Vagina (tissue), 2 donors: ENCODE results near the gene ANGEL1. TPM values are rescaled to one million over a fixed set of nuclear protein-coding genes. Genes with fewer than 3 reads are reported as not detected.

Source experiments
- DNase-seq, 2 donors: peaks; one replicate each; pipeline ENCODE4 v3.0.0-alpha.2; 2017; ENCODE audit errors: extremely low spot score in 2 of 2
- H3K27ac ChIP-seq: fragments of 200-600 bp; sonication (generic); one replicate; pipeline ENCODE4 v1.5.1; 2019
- H3K27me3 ChIP-seq: fragments of 200-600 bp; sonication (generic); one replicate; pipeline ENCODE4 v1.5.1; 2019
- H3K36me3 ChIP-seq, 2 donors: fragments of 200-600 bp; sonication (generic); one replicate each; pipeline ENCODE4 v1.5.1; 2017 to 2019
- H3K4me1 ChIP-seq: fragments of 200-600 bp; sonication (generic); one replicate; pipeline ENCODE4 v1.5.1; 2019
- H3K4me3 ChIP-seq, 2 donors: fragments of 200-600 bp; sonication (generic); 1 replicate in 1 of 2; 2 replicates in 1 of 2; pipeline ENCODE4 v1.5.1; 2016 to 2019
- H3K9me3 ChIP-seq: fragments of 200-600 bp; sonication (generic); one replicate; pipeline ENCODE4 v1.5.1; 2019
- CTCF ChIP-seq, 3 experiments: fragments of 450-650 bp in 2 of 3; fragments of 200-600 bp in 1 of 3; sonication (generic) in 1 of 3; IDR thresholded peaks; one replicate each; pipeline ENCODE4 v1.5.1; 2017 to 2019; ENCODE audit warnings: antibody characterized with exemption in 3 of 3, mild to moderate bottlenecking in 2 of 3, moderate library complexity in 2 of 3
- POLR2A ChIP-seq, 2 donors: fragments of 450-650 bp; IDR thresholded peaks; one replicate each; pipeline ENCODE4 v1.6.1; 2017; ENCODE audit warnings: antibody characterized with exemption in 2 of 2, mild to moderate bottlenecking in 2 of 2, moderate library complexity in 2 of 2
- POLR2AphosphoS5 ChIP-seq, 2 donors: sonication (generic); formaldehyde crosslinking; IDR thresholded peaks; one replicate each; pipeline ENCODE4 v1.9.0; 2017; ENCODE audit warnings: antibody characterized with exemption in 2 of 2, mild to moderate bottlenecking in 2 of 2, low read depth in 1 of 2; ENCODE audit not compliant: insufficient read depth in 1 of 2
- intact Hi-C: fragments of 100-400 bp; cut with DNase I; formaldehyde crosslinking; loops from one replicate; pipeline ENCODE4 v1.15.1; 2023
- total RNA-seq: library from RNA; depleted of rRNA; stranded (reverse); fragments of >200 nt; gene quantifications from one replicate; pipeline ENCODE4 v1.2.3, GENCODE V29; 2016

Gene ANGEL1
- total RNA-seq, 1 donor from 2014 or later, result 13.0 TPM

DNA sequence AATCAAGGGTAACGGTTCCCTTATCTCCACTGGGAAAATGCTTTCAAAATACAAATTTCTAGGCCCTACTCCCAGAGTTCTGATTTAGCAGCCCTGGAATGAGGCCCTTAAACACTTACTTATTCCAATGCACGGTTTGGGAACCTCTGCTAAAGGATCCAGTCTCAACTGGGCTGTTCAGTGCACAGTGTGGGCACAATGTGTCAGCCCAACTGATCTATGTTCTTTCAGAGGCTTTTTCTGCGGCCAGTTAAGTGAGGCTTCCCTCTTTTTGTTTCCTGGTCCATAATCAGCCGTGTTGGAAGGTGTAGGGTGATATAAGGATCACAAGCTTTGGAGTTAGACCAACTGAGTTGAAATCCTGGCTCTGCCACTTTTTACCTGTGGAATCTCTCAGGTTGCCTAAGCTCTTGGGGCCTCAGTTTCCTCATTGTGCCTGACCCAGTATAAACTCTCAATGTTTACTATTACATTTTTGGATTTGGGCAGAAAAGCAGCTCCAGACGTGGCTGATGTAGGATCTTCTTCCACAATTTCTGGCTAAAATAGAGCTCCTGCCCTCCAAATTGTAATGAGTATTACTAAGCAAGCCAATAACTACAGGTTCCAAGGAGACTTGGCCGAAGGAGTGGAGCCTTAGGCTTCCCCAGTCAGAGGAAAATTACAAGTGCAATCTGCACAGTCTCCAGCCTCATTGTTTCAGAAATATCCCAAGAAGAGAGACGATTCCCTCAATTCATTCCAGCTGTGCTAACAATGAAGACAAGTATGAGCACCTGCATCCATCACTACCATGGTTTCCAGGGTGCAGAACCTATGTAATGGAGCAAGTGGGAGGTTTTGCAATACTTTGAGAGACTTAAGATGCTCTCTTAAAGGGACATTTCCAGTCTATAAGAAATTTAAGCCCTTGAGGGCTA lies 2.3 kb upstream of the ANGEL1 start:
- no peak for TF ChIP-seq POLR2AphosphoS5 (IDR thresholded peaks at IDR 0.05; ENCODE audit: insufficient read depth in 1 of 2, low read depth in 1 of 2)
- no peak for TF ChIP-seq POLR2A (IDR thresholded peaks at IDR 0.05)
- TF ChIP-seq CTCF (IDR thresholded peaks at IDR 0.05), result no peak
- Histone ChIP-seq H3K4me1 (peaks cover 8% of the 10 kb centered on the region), H3K27ac (no peak overlapping the region), H3K4me3 (no peak overlapping the region), H3K9me3 (no peaks in the 10 kb centered on the region), H3K27me3 (no peaks in the 10 kb centered on the region), H3K36me3 (no peaks in the 10 kb centered on the region)
- no peak for DNase-seq
- intact Hi-C loops, result no loop called here

DNA sequence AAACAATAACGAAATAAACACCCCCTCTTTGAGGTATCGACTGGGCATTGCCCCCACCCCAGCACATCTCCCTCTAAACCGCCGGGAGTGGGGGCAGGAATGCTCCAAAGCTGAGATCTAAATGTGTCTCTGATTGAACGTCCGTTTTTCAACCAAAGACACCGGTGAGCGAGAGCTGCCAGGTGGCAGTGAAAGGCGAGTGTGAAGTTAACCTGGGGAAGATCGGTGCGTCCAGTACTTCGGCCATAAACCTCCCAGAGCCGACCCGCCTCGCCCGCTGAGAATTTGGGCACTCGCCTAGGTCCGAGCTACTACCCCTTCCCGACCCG lies 625 bp downstream of the ANGEL1 start:
- Histone ChIP-seq H3K4me1 (peaks cover 8% of the 10 kb centered on the region), H3K27me3 (no peaks in the 10 kb centered on the region), H3K36me3 (no peaks in the 10 kb centered on the region), H3K9me3 (no peaks in the 10 kb centered on the region), H3K4me3 (peak overlapping the region; percentile 79 to 86), H3K27ac (peak overlapping the region; percentile 89)
- TF ChIP-seq POLR2A (IDR thresholded peaks at IDR 0.05) (no peak), CTCF (IDR thresholded peaks at IDR 0.05) (no peak), POLR2AphosphoS5 (IDR thresholded peaks at IDR 0.05; ENCODE audit: insufficient read depth in 1 of 2, low read depth in 1 of 2) (no peak)
- intact Hi-C loops, result no loop called here
- DNase-seq, result no peak

DNA sequence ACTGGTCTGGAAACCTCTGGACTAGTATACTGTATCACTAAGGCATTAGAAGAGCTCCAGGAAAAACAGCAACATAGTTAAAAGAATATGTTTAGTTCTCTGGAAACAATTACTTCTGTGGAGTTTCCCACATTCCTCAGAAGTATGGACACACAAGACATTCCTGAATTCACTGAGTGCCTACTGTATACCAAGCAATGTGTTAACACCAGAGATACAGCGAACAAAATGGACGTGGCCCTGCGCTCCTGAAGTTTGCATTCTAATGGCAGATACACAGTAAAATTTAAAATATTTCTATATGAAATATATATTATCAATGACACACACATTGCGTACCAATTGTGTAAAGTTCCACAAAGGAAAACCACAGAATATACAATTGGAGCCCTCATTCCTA lies 1.1 kb downstream of the ANGEL1 start:
- Histone ChIP-seq H3K36me3 (peaks cover 0 to 3% of the 10 kb centered on the region in 2 donors), H3K4me1 (peaks cover 8% of the 10 kb centered on the region), H3K27me3 (no peaks in the 10 kb centered on the region), H3K9me3 (no peaks in the 10 kb centered on the region), H3K27ac (peak overlapping the region; percentile 89), H3K4me3 (peak overlapping the region; percentile 79 to 86)
- no peak for DNase-seq
- intact Hi-C loops, result no loop called here
- no peak for TF ChIP-seq POLR2AphosphoS5 (IDR thresholded peaks at IDR 0.05; ENCODE audit: insufficient read depth in 1 of 2, low read depth in 1 of 2)
- no peak for TF ChIP-seq POLR2A (IDR thresholded peaks at IDR 0.05)
- TF ChIP-seq CTCF (IDR thresholded peaks at IDR 0.05), result no peak

DNA sequence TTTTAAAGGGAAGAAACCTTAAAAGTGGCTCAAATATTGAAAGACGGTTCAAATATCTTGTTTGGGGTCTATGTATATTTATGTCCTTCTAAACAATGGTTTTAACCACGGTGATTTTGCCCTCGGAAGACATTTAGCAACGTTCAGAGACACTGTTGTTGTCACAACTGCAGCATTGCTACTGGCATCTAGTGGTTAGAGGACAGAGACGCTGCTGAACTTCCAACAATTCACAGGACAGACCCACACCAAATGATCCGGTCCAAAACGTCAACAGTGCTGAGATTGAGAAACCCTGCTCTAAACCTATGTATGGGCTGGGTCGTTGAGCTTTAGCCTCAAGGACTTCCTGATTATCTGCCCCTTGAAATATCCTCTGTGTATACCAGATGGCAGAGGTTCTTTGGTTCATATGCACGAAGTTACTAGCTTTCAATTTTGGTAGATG lies 1.7 kb downstream of the ANGEL1 start:
- peaks cover 0 to 8% of the 10 kb centered on the region in 2 donors for H3K36me3 ChIP-seq
- peaks cover 8% of the 10 kb centered on the region for H3K4me1 ChIP-seq
- DNase-seq, result no peak
- peak overlapping the region in 1 of 2 donors; percentile 86 for H3K4me3 ChIP-seq
- H3K27me3 ChIP-seq, result no peaks in the 10 kb centered on the region
- intact Hi-C loops, result no loop called here
- H3K9me3 ChIP-seq, result no peaks in the 10 kb centered on the region
- no peak for TF ChIP-seq CTCF (IDR thresholded peaks at IDR 0.05)
- no peak for TF ChIP-seq POLR2AphosphoS5 (IDR thresholded peaks at IDR 0.05; ENCODE audit: insufficient read depth in 1 of 2, low read depth in 1 of 2)
- TF ChIP-seq POLR2A (IDR thresholded peaks at IDR 0.05), result no peak
- H3K27ac ChIP-seq, result peak overlapping the region; percentile 37

GRCh38 chr14:76810525-76810924 lies 2.2 kb downstream of the ANGEL1 start:
- no peak overlapping the region for H3K4me3 ChIP-seq
- H3K27me3 ChIP-seq, result no peaks in the 10 kb centered on the region
- H3K9me3 ChIP-seq, result no peaks in the 10 kb centered on the region
- peaks cover 8% of the 10 kb centered on the region for H3K4me1 ChIP-seq
- H3K27ac ChIP-seq, result no peak overlapping the region
- peaks cover 0 to 8% of the 10 kb centered on the region in 2 donors for H3K36me3 ChIP-seq
- intact Hi-C loops, result no loop called here
- TF ChIP-seq POLR2AphosphoS5 (IDR thresholded peaks at IDR 0.05; ENCODE audit: insufficient read depth in 1 of 2, low read depth in 1 of 2) (no peak), POLR2A (IDR thresholded peaks at IDR 0.05) (no peak), CTCF (IDR thresholded peaks at IDR 0.05) (no peak)
- DNase-seq, result no peak
